Raji (cell line): Measurements from ENCODE around the gene CARD14.

ENCODE experiments used
- POLR2A ChIP-seq: IDR thresholded peaks from 2 replicates; pipeline ENCODE4 v1.6.1; 2011; ENCODE audit warnings: low read depth, low read length, control low read depth; ENCODE audit not compliant: insufficient read depth

The CARD14 gene

GRCh38 chr17:80222376-80223141 lies 52.7 kb downstream of the CARD14 start:
- no peak for TF ChIP-seq POLR2A

- TF ChIP-seq POLR2A = no peak
Measured at GRCh38 chr17:80223142-80223815, 53.4 kb downstream of the CARD14 start.

DNA sequence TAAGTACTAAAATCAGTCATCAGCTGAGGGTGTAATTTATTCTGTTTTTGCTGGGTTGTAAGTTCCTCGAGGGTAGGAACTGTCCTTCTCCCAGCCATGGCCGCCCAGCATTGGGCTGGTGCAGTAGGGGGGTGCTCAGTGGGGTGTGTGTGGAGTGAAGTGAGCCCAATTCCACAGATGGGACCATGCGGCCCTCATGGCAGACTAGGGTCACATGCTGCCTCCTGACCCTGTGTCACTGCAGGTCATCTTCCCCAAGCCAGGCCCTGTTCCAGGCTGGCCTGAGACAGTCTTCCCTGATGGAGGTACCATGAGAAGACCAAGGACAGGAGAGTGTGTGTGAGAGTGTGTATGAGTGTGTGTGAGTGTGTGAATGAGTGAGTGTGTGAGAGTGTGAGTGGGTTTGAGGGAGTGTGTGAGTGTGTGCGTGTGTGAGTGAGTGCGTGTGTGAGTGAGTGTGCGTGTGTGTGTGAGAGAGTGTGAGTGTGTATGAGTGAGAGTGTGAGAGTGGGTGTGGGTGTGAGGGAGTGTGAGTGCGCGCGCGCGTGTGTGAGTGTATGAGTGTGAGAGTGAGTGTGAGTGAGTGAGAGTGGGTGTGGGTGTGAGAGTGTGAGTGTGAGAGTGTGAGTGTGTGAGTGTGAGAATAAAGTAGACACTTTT lies 54.1 kb downstream of the CARD14 start:
- TF ChIP-seq POLR2A = no peak

GRCh38 chr17:80224683-80225082 lies 54.9 kb downstream of the CARD14 start:
- TF ChIP-seq POLR2A = no peak

DNA sequence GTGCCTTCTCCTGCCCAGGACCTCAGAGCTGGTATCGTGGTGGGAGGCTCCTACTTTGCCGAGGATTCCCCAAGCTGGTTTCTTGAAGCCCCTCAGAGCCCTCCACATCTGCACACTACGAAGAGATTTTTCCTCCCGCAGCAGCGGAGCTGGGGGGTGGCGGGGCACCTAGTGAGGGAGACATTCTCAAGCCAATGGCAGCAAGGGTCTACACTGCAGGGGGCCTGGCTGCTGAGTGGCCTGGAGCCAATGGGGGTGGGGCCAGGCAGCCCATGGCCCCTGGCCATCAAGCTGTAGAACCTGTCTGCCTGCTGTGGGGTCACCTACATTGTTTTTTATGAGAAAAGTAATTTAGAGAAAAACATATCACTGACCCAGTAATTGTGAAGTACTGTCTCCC lies 55.4 kb downstream of the CARD14 start:
- no peak for TF ChIP-seq POLR2A

DNA sequence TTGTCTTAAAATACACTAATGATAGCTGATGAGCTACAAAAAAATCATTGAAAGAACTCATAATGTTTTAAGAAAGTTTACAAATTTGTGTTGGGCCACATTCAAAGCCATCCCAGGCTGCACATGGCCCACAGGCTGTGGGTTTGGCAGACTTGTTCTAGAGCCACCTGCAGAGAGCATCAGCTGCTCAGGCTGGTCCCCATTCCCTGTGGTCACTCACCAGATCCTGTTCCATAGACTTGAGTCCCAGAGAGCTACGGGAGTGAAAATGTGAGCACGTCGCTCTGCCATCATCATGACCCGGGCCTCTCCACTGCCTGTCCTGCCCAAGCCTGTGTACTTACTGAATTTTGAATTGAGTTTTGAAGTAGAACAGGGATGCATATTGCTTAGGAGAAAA lies 57.3 kb downstream of the CARD14 start:
- no peak for TF ChIP-seq POLR2A

DNA sequence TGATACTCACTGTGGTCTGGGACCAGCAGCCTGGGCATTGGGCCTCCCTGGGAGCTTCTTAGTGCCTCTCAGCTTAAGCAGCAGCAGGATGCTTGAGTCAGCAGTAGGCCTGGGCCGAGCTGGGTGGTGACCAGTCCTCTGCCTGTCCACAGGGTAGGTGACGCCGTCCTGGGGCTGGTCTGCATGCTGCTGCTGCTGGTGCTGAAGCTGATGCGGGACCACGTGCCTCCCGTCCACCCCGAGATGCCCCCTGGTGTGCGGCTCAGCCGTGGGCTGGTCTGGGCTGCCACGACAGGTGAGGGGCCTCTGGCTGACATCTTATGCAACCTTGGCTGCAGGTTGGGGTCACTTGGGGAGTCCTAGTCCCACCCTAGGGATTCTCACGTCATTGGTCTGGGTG lies 57.8 kb downstream of the CARD14 start:
- TF ChIP-seq POLR2A = no peak

DNA sequence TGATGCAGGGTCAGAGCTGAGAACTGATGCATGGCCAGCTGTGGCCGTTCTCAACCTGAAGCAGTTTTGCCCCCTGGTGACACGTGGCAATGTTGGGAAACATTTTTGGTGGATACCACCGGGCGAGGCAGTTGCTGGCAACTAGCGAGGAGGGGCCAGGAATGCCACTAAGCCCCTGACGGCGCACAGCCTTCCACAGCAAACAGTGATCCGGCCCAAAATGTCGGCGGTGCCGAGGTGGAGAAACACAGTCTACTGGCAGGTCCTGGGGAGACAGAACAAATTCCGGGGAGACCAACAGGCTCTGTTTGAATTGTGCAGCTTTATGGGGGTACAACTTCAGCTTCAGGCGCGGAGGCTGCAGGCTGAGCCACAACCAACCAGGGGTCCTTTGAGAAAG lies 58.6 kb downstream of the CARD14 start:
- TF ChIP-seq POLR2A = no peak

GRCh38 chr17:80229011-80229410 lies 59.2 kb downstream of the CARD14 start:
- no peak for TF ChIP-seq POLR2A

DNA sequence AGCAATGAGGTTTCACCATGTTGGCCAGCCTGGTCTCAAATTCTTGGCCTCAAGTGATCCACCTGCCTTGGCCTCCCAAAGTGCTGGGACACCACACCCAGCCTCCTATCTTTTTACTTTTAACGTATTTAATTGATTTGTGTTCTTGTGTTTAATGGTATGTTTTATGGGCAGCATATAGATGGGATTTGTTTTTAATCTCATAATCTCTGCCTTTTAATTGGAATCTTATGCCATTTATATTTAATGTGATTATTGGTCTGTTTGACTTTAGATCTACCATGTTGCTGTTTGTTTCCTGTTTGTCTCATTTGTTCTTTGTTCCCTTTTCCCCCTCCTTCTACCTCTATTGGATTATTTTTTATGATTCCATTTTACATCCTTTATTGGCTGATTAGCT lies 62.6 kb downstream of the CARD14 start:
- no peak for TF ChIP-seq POLR2A

DNA sequence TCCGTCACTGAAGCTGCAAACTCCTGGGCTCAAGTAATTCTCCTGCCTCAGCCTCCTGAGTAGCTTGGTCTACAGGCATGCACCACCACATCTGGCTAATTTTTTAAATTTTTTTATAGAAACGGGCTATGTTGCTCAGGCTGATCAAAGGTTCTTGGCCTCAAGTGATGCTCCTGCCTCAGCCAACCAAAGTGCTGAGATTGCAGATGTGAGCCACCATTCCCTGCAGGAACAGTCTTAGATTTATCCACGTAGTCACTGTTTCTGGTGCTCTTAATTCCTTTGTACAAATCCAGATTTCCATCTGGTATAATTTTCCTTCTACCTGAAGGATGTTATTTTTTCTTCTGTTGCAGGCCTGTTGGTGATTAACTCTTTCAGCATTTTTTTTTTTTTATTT lies 63.4 kb downstream of the CARD14 start:
- no peak for TF ChIP-seq POLR2A

GRCh38 chr17:80236911-80237310 lies 67.1 kb downstream of the CARD14 start:
- TF ChIP-seq POLR2A = no peak

GRCh38 chr17:80237386-80237785 lies 67.6 kb downstream of the CARD14 start:
- TF ChIP-seq POLR2A = no peak

GRCh38 chr17:80242505-80242904 lies 72.7 kb downstream of the CARD14 start:
- no peak for TF ChIP-seq POLR2A

DNA sequence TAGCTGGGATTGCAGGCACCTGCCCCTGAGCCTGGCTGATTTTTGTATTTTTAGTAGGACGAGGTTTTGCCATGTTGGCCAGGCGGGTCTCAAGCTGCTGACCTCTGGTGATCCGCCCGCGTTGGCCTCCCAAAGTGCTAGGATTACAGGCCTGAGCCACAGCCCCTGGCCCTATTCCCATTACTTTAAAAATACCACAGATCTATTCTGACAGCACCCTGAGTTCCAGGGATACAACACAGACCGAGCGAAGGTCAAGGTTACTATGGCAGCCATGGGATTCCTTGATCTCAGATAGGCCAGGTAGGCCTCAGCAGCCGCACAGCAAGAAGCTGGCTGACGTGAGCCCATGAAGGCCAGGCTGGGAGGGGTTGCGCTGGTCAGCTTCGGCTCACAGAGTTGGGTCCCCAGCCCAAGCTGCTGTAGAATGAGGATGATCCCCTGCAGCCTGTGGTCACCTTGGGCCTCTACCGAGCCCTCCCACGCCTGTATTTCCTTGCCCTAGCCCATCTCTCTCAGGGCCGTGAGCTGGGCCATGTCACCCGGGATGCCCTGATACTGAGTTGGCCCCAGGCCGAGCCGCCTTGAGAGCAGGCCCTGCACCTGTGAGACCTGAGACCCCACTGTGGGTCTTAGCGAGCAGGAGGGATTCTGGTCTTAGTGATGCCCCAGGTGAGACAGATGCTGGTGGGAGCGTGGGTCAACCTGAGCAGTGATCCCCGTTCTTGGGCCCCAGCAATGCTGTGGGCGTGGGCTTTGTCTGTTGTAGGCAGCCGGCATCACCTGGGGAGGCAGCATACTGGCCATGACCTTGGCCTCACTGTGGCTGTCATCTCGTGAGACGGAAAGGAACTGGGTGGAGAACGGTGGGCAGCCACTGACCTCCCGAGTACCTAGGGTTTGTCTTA lies 74.0 kb downstream of the CARD14 start:
- TF ChIP-seq POLR2A = no peak
